Stromal cell of bone marrow (primary cell): ENCODE results near the gene COX19.

Experiments
- DNase-seq: peaks from one replicate; pipeline ENCODE4 v3.0.0-alpha.2; 2012; ENCODE audit warnings: low read depth

COX19 gene

GRCh38 chr7:974820-975681, at the start of gene COX19:
Gene COX19 (minus strand): TSS chr7:975549. CDS start chr7:975509, 40 bp downstream.
- peak; percentile 70 for DNase-seq

- DNase-seq, result no peak
Measured at GRCh38 chr7:1024331-1024841, 49.0 kb upstream of the COX19 start.

GRCh38 chr7:1022801-1023465, 47.6 kb upstream of the COX19 start:
- no peak for DNase-seq

- no peak for DNase-seq
Measured at GRCh38 chr7:1022356-1022755, 47.0 kb upstream of the COX19 start.

GRCh38 chr7:1021931-1022330, 46.6 kb upstream of the COX19 start:
- no peak for DNase-seq

GRCh38 chr7:1021366-1021765, 46.0 kb upstream of the COX19 start:
- no peak for DNase-seq

GRCh38 chr7:1020849-1021251, 45.5 kb upstream of the COX19 start:
- DNase-seq, result no peak

GRCh38 chr7:1019789-1020610, 44.7 kb upstream of the COX19 start:
- DNase-seq, result no peak

- no peak for DNase-seq
Measured at GRCh38 chr7:1019255-1019785, 44.0 kb upstream of the COX19 start.

GRCh38 chr7:1018334-1018695, 43.0 kb upstream of the COX19 start:
- no peak for DNase-seq

GRCh38 chr7:1017586-1018333, 42.4 kb upstream of the COX19 start:
- DNase-seq, result no peak

GRCh38 chr7:1016577-1017531, 41.5 kb upstream of the COX19 start:
- no peak for DNase-seq

GRCh38 chr7:1015196-1016121, 40.1 kb upstream of the COX19 start:
- DNase-seq, result no peak

GRCh38 chr7:1014681-1015080, 39.3 kb upstream of the COX19 start:
- DNase-seq, result no peak

GRCh38 chr7:1013581-1013980, 38.2 kb upstream of the COX19 start:
- DNase-seq, result no peak

GRCh38 chr7:1012716-1013095, 37.4 kb upstream of the COX19 start:
- no peak for DNase-seq

GRCh38 chr7:1012004-1012715, 36.8 kb upstream of the COX19 start:
- no peak for DNase-seq

- DNase-seq, result no peak
Measured at GRCh38 chr7:1011297-1012003, 36.1 kb upstream of the COX19 start.
